OCI-LY7 (cell line): ENCODE measurements around the gene GSE1.

Source experiments
- EZH2phosphoT487 ChIP-seq: fragments of 200-600 bp; sonication (generic); IDR thresholded peaks from 2 replicates; pipeline ENCODE4 v1.6.1; 2018; ENCODE audit warnings: low read depth, borderline replicate concordance, mild to moderate bottlenecking, mixed run types, antibody characterized with exemption, low read length, moderate library complexity, mixed read lengths
- TF ChIP-seq, protein P1 (sequence below): fragments of 200-600 bp; sonication (generic); conservative IDR thresholded peaks from 2 replicates; pipeline ENCODE4 v1.5.1; 2014; ENCODE audit warnings: mild to moderate bottlenecking, antibody characterized with exemption, low read length, moderate library complexity, mixed read lengths

DNA sequence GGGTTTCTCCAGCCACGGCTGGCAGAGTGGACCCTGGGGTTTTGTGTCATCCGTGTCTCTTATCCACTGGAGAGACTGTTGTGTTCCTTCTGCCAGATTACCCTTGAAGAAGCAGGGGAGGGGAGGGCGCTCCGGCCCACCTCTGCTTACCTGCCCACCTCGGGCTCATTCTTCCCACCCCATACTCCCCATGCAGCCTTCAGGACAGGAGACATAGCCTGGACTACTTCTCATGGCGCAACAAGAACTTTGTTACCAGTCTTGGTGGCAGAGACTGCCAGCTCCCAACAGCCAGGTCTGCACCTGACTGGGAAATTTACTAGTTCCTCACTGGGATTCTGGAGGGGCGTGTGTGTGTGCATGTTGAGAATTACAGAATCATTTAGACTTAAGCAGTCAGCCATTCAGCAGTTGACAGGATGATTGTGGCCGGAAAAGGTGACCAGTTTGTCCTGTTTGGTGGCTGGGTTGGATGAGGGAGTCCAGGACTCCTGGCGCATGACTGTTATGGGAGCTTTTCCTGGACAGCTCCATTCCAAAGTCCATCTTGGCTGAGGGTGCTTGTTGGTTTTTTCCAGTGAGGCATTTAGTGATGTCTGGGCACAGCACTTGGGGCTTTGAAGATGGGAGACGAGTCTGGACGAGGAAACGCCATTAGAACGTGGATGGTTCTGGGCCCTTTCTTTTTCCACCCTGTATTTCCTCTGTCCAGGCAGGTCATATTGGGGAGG lies 8.7 kb downstream of the GSE1 start:
- TF ChIP-seq, protein P1, sequence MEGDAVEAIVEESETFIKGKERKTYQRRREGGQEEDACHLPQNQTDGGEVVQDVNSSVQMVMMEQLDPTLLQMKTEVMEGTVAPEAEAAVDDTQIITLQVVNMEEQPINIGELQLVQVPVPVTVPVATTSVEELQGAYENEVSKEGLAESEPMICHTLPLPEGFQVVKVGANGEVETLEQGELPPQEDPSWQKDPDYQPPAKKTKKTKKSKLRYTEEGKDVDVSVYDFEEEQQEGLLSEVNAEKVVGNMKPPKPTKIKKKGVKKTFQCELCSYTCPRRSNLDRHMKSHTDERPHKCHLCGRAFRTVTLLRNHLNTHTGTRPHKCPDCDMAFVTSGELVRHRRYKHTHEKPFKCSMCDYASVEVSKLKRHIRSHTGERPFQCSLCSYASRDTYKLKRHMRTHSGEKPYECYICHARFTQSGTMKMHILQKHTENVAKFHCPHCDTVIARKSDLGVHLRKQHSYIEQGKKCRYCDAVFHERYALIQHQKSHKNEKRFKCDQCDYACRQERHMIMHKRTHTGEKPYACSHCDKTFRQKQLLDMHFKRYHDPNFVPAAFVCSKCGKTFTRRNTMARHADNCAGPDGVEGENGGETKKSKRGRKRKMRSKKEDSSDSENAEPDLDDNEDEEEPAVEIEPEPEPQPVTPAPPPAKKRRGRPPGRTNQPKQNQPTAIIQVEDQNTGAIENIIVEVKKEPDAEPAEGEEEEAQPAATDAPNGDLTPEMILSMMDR = no peak
- no peak for TF ChIP-seq EZH2phosphoT487
